K562 (cell line): Measurements from ENCODE around the gene HS3ST4. TPM values are rescaled to one million over a fixed set of nuclear protein-coding genes. Genes with fewer than 3 reads are reported as not detected.

ENCODE experiments used
- ATAC-seq: fragments of 200-7000 bp; cut with Tn5 transposase; 3 replicates; pipeline ENCODE4 v1.9.1; 2020; ENCODE audit warnings: moderate library complexity
- BruUV-seq: library from RNA; stranded (reverse); fragments of 400-500 nt; replicated peaks from 2 replicates; lab custom pipeline; 2021; lab: Mats Ljungman, UMichigan
- CTCF ChIA-PET: fragments of 300-600 bp; formaldehyde crosslinking; extraction: SDS; loops from one replicate; lab custom pipeline; 2021; ENCODE audit warnings: low intra/inter-chr PET ratio; lab: Yijun Ruan, JAX
- POLR2A ChIA-PET: fragments of 300-600, 350-650 bp; sonication (Branson Sonifier 250); formaldehyde crosslinking; extraction: SDS; loops from one replicate; lab custom pipeline; 2021; ENCODE audit warnings: antibody characterized with exemption, inconsistent platforms; lab: Yijun Ruan, JAX
- DNase-seq, 4 experiments: peaks; one replicate each; pipeline versions ENCODE4 v3.0.0 to v3.0.0-alpha.2; 2011 to 2018; ENCODE audit warnings: low spot score in 3 of 4, mixed read lengths in 3 of 4; ENCODE audit errors: extremely low read depth in 1 of 4
- FAIRE-seq: peaks from 2 replicates; lab custom pipeline; 2011; peaks lifted over from hg19 to GRCh38; lab: Jason Lieb, UNC
- H2AFZ ChIP-seq: 2 replicates; pipeline ENCODE4 v1.6.0; 2011; ENCODE audit warnings: low read depth, low read length, control low read depth, inconsistent platforms
- H3K27ac ChIP-seq: fragments of 200-600 bp; 3 replicates; pipeline ENCODE4 v1.8.0; 2011; ENCODE audit warnings: low read depth, mild to moderate bottlenecking, control low read depth, inconsistent platforms, low read length, moderate library complexity, mixed read lengths; ENCODE audit errors: extremely low read depth
- H3K27me3 ChIP-seq, 2 experiments: fragments of 300-600 bp in 1 of 2; 2 replicates in 1 of 2; 3 replicates in 1 of 2; pipeline versions ENCODE4 v1.6.0 to v1.8.0; 2011; ENCODE audit warnings: inconsistent platforms in 2 of 2, low read length in 2 of 2, mild to moderate bottlenecking in 1 of 2, mixed read lengths in 1 of 2, moderate library complexity in 1 of 2; ENCODE audit not compliant: control insufficient read depth in 2 of 2, insufficient read depth in 2 of 2
- H3K36me3 ChIP-seq: fragments of 300-600 bp; 3 replicates; pipeline ENCODE4 v1.8.0; 2011; ENCODE audit warnings: mild to moderate bottlenecking, low read length, inconsistent platforms; ENCODE audit not compliant: control insufficient read depth, insufficient read depth
- H3K4me1 ChIP-seq, 2 experiments: fragments of 200-600 bp in 1 of 2; replicated peaks in 1 of 2; 2 replicates in 1 of 2; 3 replicates in 1 of 2; pipeline versions ENCODE4 v1.5.1 to v1.8.0; 2011; ENCODE audit warnings: inconsistent platforms in 2 of 2, low read length in 2 of 2, mild to moderate bottlenecking in 1 of 2, mixed read lengths in 1 of 2, moderate library complexity in 1 of 2; ENCODE audit not compliant: control insufficient read depth in 2 of 2, insufficient read depth in 2 of 2
- H3K4me2 ChIP-seq: 2 replicates; pipeline ENCODE4 v1.6.1; 2011; ENCODE audit warnings: low read length, control low read depth, inconsistent platforms, mixed read lengths; ENCODE audit not compliant: insufficient read depth
- H3K4me3 ChIP-seq: fragments of 200-600 bp; sonication (generic), shearing (Covaris generic); 2 replicates; pipeline ENCODE4 v1.5.1; 2016; ENCODE audit warnings: control low read depth, inconsistent platforms
- H3K79me2 ChIP-seq: fragments of 200-600 bp; 3 replicates; pipeline ENCODE4 v1.8.0; 2011; ENCODE audit warnings: low read length, inconsistent platforms; ENCODE audit not compliant: control insufficient read depth, insufficient read depth
- H3K9ac ChIP-seq, 2 experiments: 2 replicates each; pipeline versions ENCODE4 v1.6.0 to v1.6.1; 2011; ENCODE audit warnings: low read depth in 2 of 2, low read length in 2 of 2, control low read depth in 1 of 2, inconsistent platforms in 1 of 2, mild to moderate bottlenecking in 1 of 2, mixed read lengths in 1 of 2; ENCODE audit not compliant: insufficient read depth in 1 of 2
- H3K9me1 ChIP-seq: one replicate; pipeline ENCODE4 v1.6.0; 2011; ENCODE audit warnings: inconsistent platforms, mild to moderate bottlenecking, low read length, moderate library complexity; ENCODE audit not compliant: control insufficient read depth, insufficient read depth
- H3K9me3 ChIP-seq: replicated peaks from 2 replicates; pipeline ENCODE4 v1.5.1; 2011; ENCODE audit warnings: low read depth, low read length, inconsistent platforms; ENCODE audit not compliant: control insufficient read depth, insufficient read depth
- H4K20me1 ChIP-seq: replicated peaks from 2 replicates; pipeline ENCODE4 v1.6.1; 2011; ENCODE audit warnings: low read length, inconsistent platforms, mixed read lengths; ENCODE audit not compliant: control insufficient read depth, insufficient read depth
- BRF1 ChIP-seq: IDR thresholded peaks from 3 replicates; pipeline ENCODE4 v1.6.1; 2011; ENCODE audit warnings: borderline replicate concordance, mild to moderate bottlenecking; ENCODE audit not compliant: insufficient read length; ENCODE audit errors: extremely low read depth
- ERF ChIP-seq: fragments of 450-650 bp; formaldehyde crosslinking; IDR thresholded peaks from 2 replicates; pipeline ENCODE4 v1.4.0; 2020; ENCODE audit warnings: mild to moderate bottlenecking, mixed read lengths
- POLR2G ChIP-seq: fragments of 200-400 bp; formaldehyde crosslinking; IDR thresholded peaks from 2 replicates; pipeline ENCODE4 v1.6.1; 2017; ENCODE audit warnings: low read depth, mild to moderate bottlenecking, antibody characterized with exemption, low read length, moderate library complexity
- REST ChIP-seq, 2 experiments: fragments of 450-650 bp; formaldehyde crosslinking in 1 of 2; IDR thresholded peaks; 2 replicates each; pipeline versions ENCODE4 v1.4.0 to v1.6.1; 2014 to 2020; ENCODE audit warnings: mild to moderate bottlenecking in 2 of 2, borderline replicate concordance in 1 of 2, low read depth in 1 of 2
- SFPQ ChIP-seq: fragments of 200-400 bp; formaldehyde crosslinking; IDR thresholded peaks from 2 replicates; pipeline ENCODE4 v1.6.1; 2017; ENCODE audit warnings: mild to moderate bottlenecking, low read depth, low read length, moderate library complexity
- SP2 ChIP-seq: IDR thresholded peaks from 2 replicates; pipeline ENCODE4 v1.6.1; 2011; ENCODE audit warnings: mild to moderate bottlenecking, low read depth, low read length, moderate library complexity; ENCODE audit not compliant: poor library complexity, severe bottlenecking; ENCODE audit errors: extremely low read depth
- YY1 ChIP-seq, 3 experiments: IDR thresholded peaks; 2 replicates each; pipeline ENCODE4 v1.6.1; 2011; ENCODE audit warnings: low read length in 2 of 3, mild to moderate bottlenecking in 2 of 3, moderate library complexity in 2 of 3, borderline replicate concordance in 1 of 3, control low read depth in 1 of 3, low read depth in 1 of 3; ENCODE audit not compliant: insufficient read depth in 3 of 3, insufficient replicate concordance in 2 of 3, control insufficient read depth in 1 of 3, insufficient read length in 1 of 3; ENCODE audit errors: extremely low read depth in 1 of 3
- ZNF507 ChIP-seq: conservative IDR thresholded peaks from 2 replicates; pipeline ENCODE4 v1.6.1; 2017; ENCODE audit warnings: missing genetic modification characterization, missing compliant biosample characterization
- WGBS: fragments of 100-300 bp; shearing (Covaris generic); methylation state at CpG from one replicate; pipeline ENCODE4 v1.1.6; 2016; ENCODE audit warnings: low coverage, mixed read lengths; ENCODE audit not compliant: insufficient coverage; ENCODE audit errors: missing lambda C conversion rate; 5-methylcytosine and 5-hydroxymethylcytosine counted together
- in situ Hi-C: fragments of 300-500 bp; cut with MboI; formaldehyde crosslinking; loops from 4 replicates; pipeline ENCODE4 v1.15.0; 2018; ENCODE audit warnings: inconsistent platforms, mixed read lengths
- intact Hi-C: fragments of 100-400 bp; cut with micrococcal nuclease; formaldehyde crosslinking; loops from 2 replicates; pipeline ENCODE4 v1.14.2; 2022
- polyA plus RNA-seq, 8 experiments: library from polyadenylated mRNA; depleted of rRNA in 4 of 8; stranded (reverse) in 5 of 8; unstranded in 3 of 8; fragments of >200 nt; fragmentation: Nextera tagmentation in 2 of 8; fragmentation: Illumina TruSeq in 1 of 8; extraction: Ambion mirVana in 2 of 8; extraction: Trizol in 1 of 8; gene quantifications; 2 replicates each; pipeline versions ENCODE4 v1.2.1 to v1.2.3, GENCODE V29; 2011 to 2014; ENCODE audit warnings: inconsistent platforms in 1 of 8, missing spikeins in 1 of 8
- total RNA-seq, 7 experiments: library from RNA; depleted of rRNA in 6 of 7; stranded (reverse); fragments of >200 nt in 6 of 7; fragmentation: Illumina TruSeq in 2 of 7; extraction: Trizol in 2 of 7; gene quantifications; 2 replicates each; pipeline versions ENCODE4 v1.2.1 to v1.2.3, GENCODE V29; 2011 to 2021; ENCODE audit warnings: low replicate concordance in 1 of 7

Gene HS3ST4
- total and polyA plus RNA-seq, 9 of the 15 experiments (the other 6 are each of a cell fraction or from before 2014, with no cell fraction given) = not detected

- ChIA-PET CTCF (no interaction called here), POLR2A (no interaction called here)
- Histone ChIP-seq H3K4me2 (no peak overlapping the region), H3K4me3 (no peak overlapping the region), H3K9me1 (no peaks in the 10 kb centered on the region), H3K27me3 (peaks cover 0 to 6% of the 10 kb centered on the region in 2 experiments; a peak in 1 of 5 replicates), H2AFZ (no peak overlapping the region), H4K20me1 (no peaks in the 10 kb centered on the region), H3K9ac (no peak overlapping the region), H3K27ac (no peak overlapping the region), H3K4me1 (no peaks in the 10 kb centered on the region), H3K36me3 (no peaks in the 10 kb centered on the region), H3K9me3 (no peaks in the 10 kb centered on the region), H3K79me2 (no peaks in the 10 kb centered on the region)
- WGBS = 1% methylated on average over 7 of the region's 7 CpGs
- no TSS peak for BruUV-seq
- intact Hi-C loops = no loop called here
- FAIRE-seq (no peak), DNase-seq (no peak), ATAC-seq (no peak)
- in situ Hi-C loops = no loop called here
- TF ChIP-seq YY1 (IDR thresholded peaks at IDR 0.05; ENCODE audit: borderline replicate concordance in 1 of 3, control insufficient read depth in 1 of 3, extremely low read depth in 1 of 3, insufficient read depth in 3 of 3, insufficient read length in 1 of 3, insufficient replicate concordance in 2 of 3, low read depth in 1 of 3, low read length in 2 of 3) (no peak), ZNF507 (tag) (no peak), POLR2G (no peak), REST (IDR thresholded peaks at IDR 0.05; ENCODE audit: borderline replicate concordance) (no peak), REST (CRISPR knock-in tag; IDR thresholded peaks at IDR 0.05; ENCODE audit: low read depth) (no peak), SFPQ (no peak), SP2 (no peak), BRF1 (no peak), ERF (no peak)
These were observed 297.1 kb downstream of the HS3ST4 start for GRCh38 chr16:25988882-25989281.
